Peyer's patch (tissue), 4 donors: Measurements from ENCODE around the gene ELF2.

ENCODE experiments used
- POLR2A ChIP-seq, 2 donors: fragments of 450-650 bp; IDR thresholded peaks; one replicate each; pipeline ENCODE4 v1.5.1; 2017; ENCODE audit warnings: antibody characterized with exemption in 2 of 2, mild to moderate bottlenecking in 2 of 2, moderate library complexity in 2 of 2
- TF ChIP-seq, protein P1 (sequence below), 6 experiments: fragments of 450-650 bp in 4 of 6; fragments of 200-600 bp in 2 of 6; sonication (generic) in 1 of 6; IDR thresholded peaks; one replicate each; pipeline ENCODE4 v1.5.1; 2017 to 2019; ENCODE audit warnings: antibody characterized with exemption in 6 of 6, mild to moderate bottlenecking in 3 of 6, moderate library complexity in 1 of 6

DNA sequence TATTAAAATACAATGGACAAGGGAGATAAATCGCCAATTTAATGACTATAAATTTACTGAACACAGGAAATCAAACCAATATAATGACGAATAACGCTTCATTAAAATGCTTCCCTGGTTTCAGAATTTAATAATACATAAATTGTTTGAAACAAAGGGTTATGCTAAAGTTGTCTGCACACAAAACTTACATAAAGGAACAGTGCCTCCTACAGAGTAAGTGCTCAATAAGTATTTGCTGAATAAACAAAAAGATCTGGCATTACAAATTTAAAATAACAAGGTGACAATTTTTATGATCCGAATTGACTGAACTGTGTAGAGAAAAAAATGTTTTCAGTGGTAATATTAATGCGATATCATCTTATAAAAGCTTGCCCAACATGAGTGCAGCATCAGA, 91.9 kb downstream of the ELF2 start:
- TF ChIP-seq, protein P1, sequence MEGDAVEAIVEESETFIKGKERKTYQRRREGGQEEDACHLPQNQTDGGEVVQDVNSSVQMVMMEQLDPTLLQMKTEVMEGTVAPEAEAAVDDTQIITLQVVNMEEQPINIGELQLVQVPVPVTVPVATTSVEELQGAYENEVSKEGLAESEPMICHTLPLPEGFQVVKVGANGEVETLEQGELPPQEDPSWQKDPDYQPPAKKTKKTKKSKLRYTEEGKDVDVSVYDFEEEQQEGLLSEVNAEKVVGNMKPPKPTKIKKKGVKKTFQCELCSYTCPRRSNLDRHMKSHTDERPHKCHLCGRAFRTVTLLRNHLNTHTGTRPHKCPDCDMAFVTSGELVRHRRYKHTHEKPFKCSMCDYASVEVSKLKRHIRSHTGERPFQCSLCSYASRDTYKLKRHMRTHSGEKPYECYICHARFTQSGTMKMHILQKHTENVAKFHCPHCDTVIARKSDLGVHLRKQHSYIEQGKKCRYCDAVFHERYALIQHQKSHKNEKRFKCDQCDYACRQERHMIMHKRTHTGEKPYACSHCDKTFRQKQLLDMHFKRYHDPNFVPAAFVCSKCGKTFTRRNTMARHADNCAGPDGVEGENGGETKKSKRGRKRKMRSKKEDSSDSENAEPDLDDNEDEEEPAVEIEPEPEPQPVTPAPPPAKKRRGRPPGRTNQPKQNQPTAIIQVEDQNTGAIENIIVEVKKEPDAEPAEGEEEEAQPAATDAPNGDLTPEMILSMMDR (IDR thresholded peaks at IDR 0.05), result peak in 4 of 6 experiments; percentile 2 to 37 (median 26)
- no peak for TF ChIP-seq POLR2A (IDR thresholded peaks at IDR 0.05)
